HUES6 (cell line): Measurements from ENCODE around the gene IGSF10.

Source experiments
- H3K27ac ChIP-seq: 2 replicates; pipeline ENCODE4 v1.7.0; 2013; ENCODE audit warnings: low read depth, mild to moderate bottlenecking, low read length, inconsistent platforms
- H3K27me3 ChIP-seq: 2 replicates; pipeline ENCODE4 v1.6.1; 2013; ENCODE audit warnings: low read length; ENCODE audit not compliant: control insufficient read depth, insufficient read depth
- H3K36me3 ChIP-seq: 2 replicates; pipeline ENCODE4 v1.6.1; 2013; ENCODE audit warnings: low read length; ENCODE audit not compliant: control insufficient read depth, insufficient read depth
- H3K4me1 ChIP-seq: 2 replicates; pipeline ENCODE4 v1.6.1; 2013; ENCODE audit warnings: low read length; ENCODE audit not compliant: control insufficient read depth, insufficient read depth
- H3K4me3 ChIP-seq: 2 replicates; pipeline ENCODE4 v1.5.1; 2013; ENCODE audit warnings: low read depth, low read length
- H3K9ac ChIP-seq: one replicate; pipeline ENCODE4 v1.6.1; 2013; ENCODE audit warnings: mild to moderate bottlenecking, low read length
- H3K9me3 ChIP-seq: 2 replicates; pipeline ENCODE4 v1.6.1; 2013; ENCODE audit warnings: low read depth, low read length; ENCODE audit not compliant: control insufficient read depth, insufficient read depth

IGSF10 gene

GRCh38 chr3:151434151-151434890, 26.5 kb downstream of the IGSF10 start:
- Histone ChIP-seq H3K27me3 (no peaks in the 10 kb centered on the region), H3K9me3 (no peaks in the 10 kb centered on the region), H3K4me1 (peaks cover 10% of the 10 kb centered on the region; the same call in 1 of the 2 replicates), H3K36me3 (no peaks in the 10 kb centered on the region), H3K9ac (no peak overlapping the region), H3K27ac (no peak overlapping the region), H3K4me3 (no peak overlapping the region)

GRCh38 chr3:151432616-151433372, 28.1 kb downstream of the IGSF10 start:
- no peaks in the 10 kb centered on the region for H3K27me3 ChIP-seq
- peaks cover 10% of the 10 kb centered on the region; the same call in 1 of the 2 replicates for H3K4me1 ChIP-seq

GRCh38 chr3:151431940-151432339, 28.9 kb downstream of the IGSF10 start:
- Histone ChIP-seq H3K36me3 (no peaks in the 10 kb centered on the region), H3K9me3 (no peaks in the 10 kb centered on the region), H3K4me3 (no peak overlapping the region), H3K27me3 (no peaks in the 10 kb centered on the region), H3K4me1 (peaks cover 10% of the 10 kb centered on the region; the same call in 1 of the 2 replicates), H3K27ac (no peak overlapping the region), H3K9ac (no peak overlapping the region)

More at GRCh38 chr3:151432616-151433372, 28.1 kb downstream of the IGSF10 start:
- Histone ChIP-seq H3K4me3 (no peak overlapping the region), H3K9ac (no peak overlapping the region), H3K9me3 (no peaks in the 10 kb centered on the region), H3K27ac (no peak overlapping the region), H3K36me3 (no peaks in the 10 kb centered on the region)

- H3K36me3 ChIP-seq = no peaks in the 10 kb centered on the region
- peaks cover 14% of the 10 kb centered on the region for H3K4me1 ChIP-seq
- no peaks in the 10 kb centered on the region for H3K9me3 ChIP-seq
- no peaks in the 10 kb centered on the region for H3K27me3 ChIP-seq
- no peak overlapping the region for H3K27ac ChIP-seq
- H3K4me3 ChIP-seq = no peak overlapping the region
- no peak overlapping the region for H3K9ac ChIP-seq
Observed at GRCh38 chr3:151430821-151431484, 29.9 kb downstream of the IGSF10 start.

- no peak overlapping the region for H3K27ac ChIP-seq
- no peaks in the 10 kb centered on the region for H3K36me3 ChIP-seq
- peaks cover 25% of the 10 kb centered on the region for H3K4me1 ChIP-seq
- H3K4me3 ChIP-seq = no peak overlapping the region
- H3K27me3 ChIP-seq = no peaks in the 10 kb centered on the region
- H3K9ac ChIP-seq = no peak overlapping the region
- H3K9me3 ChIP-seq = no peaks in the 10 kb centered on the region
Observed at GRCh38 chr3:151428386-151428785, 32.5 kb downstream of the IGSF10 start.

- no peak overlapping the region for H3K4me3 ChIP-seq
- no peaks in the 10 kb centered on the region for H3K36me3 ChIP-seq
- H3K9ac ChIP-seq = no peak overlapping the region
- H3K27me3 ChIP-seq = no peaks in the 10 kb centered on the region
- peaks cover 25% of the 10 kb centered on the region for H3K4me1 ChIP-seq
- H3K9me3 ChIP-seq = no peaks in the 10 kb centered on the region
- H3K27ac ChIP-seq = no peak overlapping the region
Observed at GRCh38 chr3:151426341-151426657, 34.6 kb downstream of the IGSF10 start.

GRCh38 chr3:151425627-151426340, 35.1 kb downstream of the IGSF10 start:
- H3K27ac ChIP-seq = no peak overlapping the region
- no peaks in the 10 kb centered on the region for H3K9me3 ChIP-seq
- H3K9ac ChIP-seq = no peak overlapping the region

GRCh38 chr3:151423091-151423490, 37.8 kb downstream of the IGSF10 start:
- no peak overlapping the region for H3K27ac ChIP-seq
- H3K36me3 ChIP-seq = no peaks in the 10 kb centered on the region
- no peak overlapping the region for H3K4me3 ChIP-seq
- peaks cover 19% of the 10 kb centered on the region for H3K4me1 ChIP-seq
- no peaks in the 10 kb centered on the region for H3K9me3 ChIP-seq
- no peaks in the 10 kb centered on the region for H3K27me3 ChIP-seq
- H3K9ac ChIP-seq = no peak overlapping the region

More at GRCh38 chr3:151425627-151426340, 35.1 kb downstream of the IGSF10 start:
- Histone ChIP-seq H3K27me3 (no peaks in the 10 kb centered on the region), H3K4me1 (peaks cover 21% of the 10 kb centered on the region), H3K36me3 (no peaks in the 10 kb centered on the region), H3K4me3 (no peak overlapping the region)

- no peaks in the 10 kb centered on the region for H3K9me3 ChIP-seq
- peaks cover 19% of the 10 kb centered on the region for H3K4me1 ChIP-seq
- H3K4me3 ChIP-seq = no peak overlapping the region
- H3K9ac ChIP-seq = no peak overlapping the region
- H3K27ac ChIP-seq = no peak overlapping the region
- no peaks in the 10 kb centered on the region for H3K36me3 ChIP-seq
- no peaks in the 10 kb centered on the region for H3K27me3 ChIP-seq
Observed at GRCh38 chr3:151421938-151422337, 38.9 kb downstream of the IGSF10 start.

GRCh38 chr3:151419806-151420205, 41.1 kb downstream of the IGSF10 start:
- Histone ChIP-seq H3K4me3 (no peak overlapping the region), H3K4me1 (peaks cover 4% of the 10 kb centered on the region), H3K9me3 (no peaks in the 10 kb centered on the region), H3K27me3 (no peaks in the 10 kb centered on the region), H3K36me3 (no peaks in the 10 kb centered on the region), H3K9ac (no peak overlapping the region), H3K27ac (no peak overlapping the region)
